Neural progenitor cell (in vitro differentiated cells): Measurements from ENCODE around the gene RADX.

Source experiments
- CTCF ChIP-seq: fragments of 200-600 bp; sonication (generic); IDR thresholded peaks from 2 replicates; pipeline ENCODE4 v1.5.1; 2017; ENCODE audit warnings: antibody characterized with exemption, mild to moderate bottlenecking
- EZH2 ChIP-seq: fragments of 200-600 bp; sonication (generic); IDR thresholded peaks from 2 replicates; pipeline ENCODE4 v1.6.1; 2017; ENCODE audit warnings: antibody characterized with exemption, mild to moderate bottlenecking, moderate library complexity
- EZH2phosphoT487 ChIP-seq: fragments of 200-600 bp; sonication (generic); IDR thresholded peaks from 2 replicates; pipeline ENCODE4 v1.6.1; 2017; ENCODE audit warnings: antibody characterized with exemption

GRCh38 chrX:106718709-106719108 is 106.9 kb downstream of the RADX start:
- no peak for TF ChIP-seq CTCF
- no peak for TF ChIP-seq EZH2phosphoT487
- TF ChIP-seq EZH2: no peak
